Measurements from ENCODE around the gene CDKL2.

The CDKL2 gene

GRCh38 chr4:75637827-75638226 lies 7.5 kb upstream of the CDKL2 start:
- no peak for FAIRE-seq

- FAIRE-seq = no peak
These were observed 6.8 kb upstream of the CDKL2 start for GRCh38 chr4:75637176-75637575.

DNA sequence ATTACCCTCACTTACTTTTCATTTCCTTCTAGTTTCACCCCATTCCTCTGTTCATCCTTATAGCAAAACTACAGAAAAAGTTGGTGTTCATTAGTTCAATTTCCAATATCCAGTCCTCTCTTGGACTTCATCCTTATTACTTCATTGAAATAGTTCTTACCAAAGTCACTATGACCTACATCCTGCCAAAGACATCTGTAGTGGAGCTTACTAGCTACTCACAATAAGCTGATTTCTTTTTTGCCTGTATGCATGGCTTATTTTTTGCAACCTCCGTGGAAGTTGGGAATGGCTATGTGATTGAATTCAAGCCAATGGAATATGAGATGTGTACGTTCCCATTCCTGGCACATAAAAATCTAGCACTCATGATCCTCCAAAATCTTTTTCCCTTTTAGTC lies 4.6 kb upstream of the CDKL2 start:
- FAIRE-seq = no peak

DNA sequence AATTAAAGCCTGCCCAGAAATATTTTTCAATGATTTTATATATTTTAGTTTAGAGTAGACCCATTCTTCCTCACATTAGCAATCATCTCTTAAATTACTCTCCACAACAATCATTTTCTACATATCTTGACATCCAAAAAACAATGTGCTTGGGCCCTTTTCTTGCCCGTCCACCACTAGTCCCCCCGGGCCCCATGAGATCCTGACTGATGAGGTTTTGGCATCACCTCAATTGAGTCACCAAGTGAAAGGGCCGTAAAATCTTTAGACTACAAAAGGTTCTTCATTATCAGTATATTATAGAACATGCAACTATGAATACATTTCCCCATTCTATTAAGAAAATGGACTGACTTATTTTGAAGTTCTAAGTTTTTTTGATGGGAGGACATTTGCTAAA lies 4.0 kb upstream of the CDKL2 start:
- FAIRE-seq = no peak

- no peak for FAIRE-seq
These were observed 3.5 kb upstream of the CDKL2 start for GRCh38 chr4:75633846-75634245.

DNA sequence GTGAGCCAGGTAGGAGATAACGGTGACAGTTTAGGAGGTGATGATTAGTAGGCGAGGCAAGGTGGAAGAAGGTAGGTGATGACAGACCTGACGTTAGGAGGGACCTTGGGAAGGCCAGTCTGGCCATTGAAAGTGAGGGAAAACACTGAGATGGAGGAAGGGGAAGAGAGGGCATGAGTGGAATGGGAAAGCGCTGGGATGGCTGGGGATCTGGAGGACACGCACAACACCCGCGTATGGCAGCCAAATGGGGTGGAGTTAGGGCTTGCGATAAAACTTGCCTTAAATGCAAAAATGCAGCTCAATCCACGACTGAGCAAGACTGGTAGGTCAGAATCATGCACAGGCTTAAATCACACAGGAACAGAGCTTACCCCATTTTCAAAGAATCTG lies 605 bp upstream of the CDKL2 start:
- FAIRE-seq = no peak

DNA sequence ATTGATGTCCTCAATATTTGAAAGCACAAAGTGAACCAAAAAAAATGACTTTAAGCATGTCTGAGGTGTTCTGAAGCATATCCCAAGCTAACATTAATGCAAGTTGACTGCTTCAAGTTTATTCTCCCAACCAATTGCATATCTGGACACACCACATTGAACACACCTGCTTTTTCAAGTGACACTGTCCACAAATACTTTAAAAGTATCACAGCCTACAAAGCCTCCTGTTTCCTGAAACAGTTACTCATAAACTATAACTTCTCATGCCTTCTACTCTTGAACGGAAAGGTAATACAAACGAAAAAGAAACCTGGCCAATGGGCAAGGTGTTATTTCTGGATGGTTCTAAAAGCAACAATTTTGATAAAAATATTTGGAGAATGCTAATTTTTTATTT lies 1.1 kb downstream of the CDKL2 start:
- no peak for FAIRE-seq

- no peak for FAIRE-seq
These were observed 7.3 kb downstream of the CDKL2 start for GRCh38 chr4:75623026-75623425.

GRCh38 chr4:75621715-75622114 lies 8.6 kb downstream of the CDKL2 start:
- FAIRE-seq = no peak

DNA sequence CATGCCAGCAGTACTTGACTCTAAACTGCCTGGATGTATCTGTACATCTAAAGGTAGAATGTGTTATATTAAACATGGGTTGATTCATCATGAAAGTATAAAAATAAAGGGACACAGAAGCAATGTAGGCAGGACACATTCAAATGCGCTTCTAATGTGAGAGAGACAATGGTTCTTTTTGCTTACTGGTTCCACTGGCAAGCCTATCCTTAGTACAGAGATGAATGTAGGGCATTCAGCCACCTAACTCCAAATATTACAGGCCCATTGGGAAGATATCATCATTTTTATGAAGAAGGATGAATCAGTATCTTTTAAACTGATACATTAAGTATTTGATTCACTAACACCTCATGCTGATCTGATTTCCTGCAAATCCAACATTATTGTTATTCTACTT lies 18.0 kb downstream of the CDKL2 start:
- FAIRE-seq = no peak

GRCh38 chr4:75605928-75606327 lies 24.4 kb downstream of the CDKL2 start:
- no peak for FAIRE-seq

DNA sequence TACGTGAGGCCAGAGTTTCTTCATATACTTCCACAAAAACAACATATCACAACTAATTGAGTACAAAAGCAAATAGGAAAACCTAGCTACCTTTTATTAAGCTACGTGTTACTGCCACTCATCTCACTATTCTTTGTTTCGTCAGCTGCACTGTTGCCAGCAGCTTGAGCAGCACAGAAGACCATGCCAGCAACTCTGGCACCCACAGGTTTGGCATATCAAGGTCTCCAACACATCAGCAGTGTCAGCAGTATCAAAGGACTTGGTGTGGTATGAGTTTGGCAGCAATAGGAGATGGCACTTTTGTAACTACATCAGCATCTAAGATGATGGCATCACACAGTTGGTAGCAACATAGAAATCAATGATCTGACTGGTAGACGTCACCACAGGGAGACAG lies 30.7 kb downstream of the CDKL2 start:
- FAIRE-seq = no peak

DNA sequence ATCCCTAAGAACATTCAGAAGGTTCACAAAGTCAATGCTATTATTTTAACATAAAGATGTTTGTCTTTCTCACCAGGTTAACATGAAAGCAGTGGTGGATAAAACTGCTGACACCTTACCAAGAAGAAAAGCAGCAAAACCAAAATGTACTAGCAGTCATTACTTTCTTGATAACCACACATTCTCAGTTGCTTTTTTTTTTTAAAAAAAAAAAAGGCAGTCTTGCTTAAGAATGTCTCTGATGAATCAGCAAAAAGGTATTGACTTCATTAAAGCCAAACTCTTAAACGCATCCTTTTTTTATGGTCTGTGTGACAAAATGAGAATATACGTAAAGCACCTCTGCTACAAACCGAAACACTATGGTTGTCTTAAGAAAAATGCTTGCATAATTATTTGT lies 31.9 kb downstream of the CDKL2 start:
- FAIRE-seq = no peak

DNA sequence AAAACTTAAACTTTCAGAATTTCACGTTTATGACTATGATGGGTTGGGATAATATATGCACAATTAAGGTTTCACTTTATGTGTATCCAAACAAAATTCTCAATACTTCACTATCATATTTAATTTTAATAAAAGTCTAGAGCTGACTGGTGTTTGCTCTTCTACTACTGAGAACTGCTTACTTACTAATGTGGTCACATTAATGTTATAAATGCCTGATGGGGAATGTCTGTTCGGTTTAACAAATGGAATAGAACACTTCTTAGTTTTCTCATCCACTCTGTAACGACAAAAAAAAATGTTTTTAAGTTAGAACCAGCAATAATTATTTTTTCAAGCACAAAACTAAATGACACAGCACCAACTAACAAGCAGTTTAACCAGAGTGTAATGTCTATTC lies 34.3 kb downstream of the CDKL2 start:
- no peak for FAIRE-seq

GRCh38 chr4:75593393-75593792 lies 36.9 kb downstream of the CDKL2 start:
- no peak for FAIRE-seq

DNA sequence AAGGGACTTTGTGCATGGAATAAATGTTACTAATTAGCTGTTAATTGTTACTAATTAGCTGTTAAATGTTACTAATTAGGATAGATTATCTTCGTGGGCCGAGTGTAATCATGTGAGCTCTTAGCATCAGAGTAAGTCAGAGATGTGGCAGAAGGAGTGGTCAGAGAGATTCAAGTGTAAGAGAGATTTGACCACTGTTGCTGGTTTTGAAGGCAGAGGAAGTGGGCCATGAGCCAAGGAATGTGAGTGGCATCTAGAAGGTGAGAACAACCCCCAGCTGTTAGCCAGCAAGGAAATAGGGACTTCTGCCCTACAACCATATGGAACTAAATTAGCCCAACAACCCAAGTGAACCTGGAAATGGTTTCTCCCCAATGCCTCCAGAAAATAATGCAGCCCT lies 46.3 kb downstream of the CDKL2 start:
- FAIRE-seq = no peak

- FAIRE-seq = no peak
These were observed 62.6 kb downstream of the CDKL2 start for GRCh38 chr4:75567725-75568124.

- no peak for FAIRE-seq
These were observed 63.4 kb downstream of the CDKL2 start for GRCh38 chr4:75566911-75567310.

GRCh38 chr4:75565481-75565880 lies 64.8 kb downstream of the CDKL2 start:
- FAIRE-seq = no peak

- no peak for FAIRE-seq
These were observed 66.3 kb downstream of the CDKL2 start for GRCh38 chr4:75564023-75564422.

DNA sequence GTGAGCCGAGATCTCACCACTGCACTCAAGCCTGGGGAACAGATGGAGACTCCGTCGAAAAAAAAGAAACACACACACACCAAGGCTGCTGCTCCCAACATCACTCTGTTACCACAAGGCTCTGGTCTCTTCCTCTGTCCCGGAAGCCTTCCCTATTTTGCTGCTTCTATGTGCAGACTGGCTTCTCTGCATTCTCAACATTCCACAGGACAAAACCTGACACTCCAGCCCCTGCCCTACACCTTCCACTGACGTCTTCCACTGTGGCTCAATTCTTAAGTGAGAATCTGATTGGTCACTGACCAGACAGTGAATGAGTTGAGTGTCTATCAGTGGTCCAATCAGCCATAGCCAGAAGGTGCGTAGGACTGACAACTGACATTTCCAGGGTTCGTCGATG lies 68.5 kb downstream of the CDKL2 start:
- FAIRE-seq = no peak

DNA sequence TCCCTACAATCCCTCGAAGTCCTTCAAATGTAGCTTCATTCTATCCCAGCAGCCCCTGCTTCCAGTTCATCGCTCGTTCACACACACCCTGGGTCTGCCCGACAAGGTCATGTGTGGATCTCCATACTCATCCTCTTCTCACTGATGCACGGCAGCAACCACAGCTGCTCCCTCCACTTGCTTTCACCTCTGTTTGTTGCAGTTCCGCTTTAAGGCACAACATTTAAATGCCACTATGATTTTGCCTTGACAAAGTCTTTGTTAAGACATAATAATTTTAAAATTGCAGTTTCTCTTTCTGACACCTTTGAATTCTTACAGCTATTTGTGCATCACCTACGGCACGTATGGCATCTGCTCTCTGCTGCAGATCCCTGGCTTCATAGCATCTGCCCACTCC lies 72.6 kb downstream of the CDKL2 start:
- no peak for FAIRE-seq

DNA sequence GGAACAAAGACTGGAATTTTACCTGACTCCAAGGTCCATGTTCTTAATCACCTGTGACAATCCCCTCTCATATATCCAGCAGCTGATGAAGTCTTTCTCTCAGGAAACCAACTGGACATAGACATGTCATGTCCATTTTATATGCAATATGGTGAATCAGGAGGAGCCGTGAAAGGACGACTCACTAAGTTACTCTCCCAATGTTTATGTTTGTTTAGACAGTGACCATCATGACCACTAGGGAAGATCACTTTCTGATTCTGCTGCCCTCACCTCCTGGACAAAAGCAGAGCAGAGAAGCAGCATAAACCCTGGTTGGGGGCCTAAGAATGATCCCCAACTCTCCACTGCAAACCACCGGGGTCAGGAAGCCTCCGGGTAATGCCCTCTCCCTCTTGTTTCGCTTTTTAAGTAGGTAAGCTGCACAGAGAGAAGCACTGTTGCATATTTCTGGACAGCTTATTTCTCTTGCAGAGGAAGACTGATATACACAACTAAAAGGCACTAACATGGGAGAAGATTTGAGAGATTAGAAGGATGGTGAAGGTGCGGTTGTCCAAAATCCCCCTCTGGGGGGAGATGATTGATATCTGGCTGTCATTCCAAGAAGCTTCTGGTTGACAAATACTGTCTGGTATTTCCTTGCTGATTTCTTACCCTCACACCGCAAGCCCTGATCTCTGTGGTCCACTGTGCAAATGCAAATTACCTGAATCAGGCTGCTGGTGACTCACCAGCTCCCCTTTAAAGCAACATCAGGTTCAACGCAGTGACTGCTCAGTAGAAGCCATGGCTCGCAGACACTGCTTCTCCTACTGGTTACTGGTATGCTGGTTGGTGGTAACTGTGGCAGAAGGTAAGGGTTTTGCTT lies 74.8 kb downstream of the CDKL2 start, which contains the start of gene ODAPH:
Gene ODAPH (plus strand): TSS at position 773 of the 871 bp plus-strand sequence. CDS start 17 bp downstream, at position 790.
- no peak for FAIRE-seq

GRCh38 chr4:75552452-75552851 lies 77.9 kb downstream of the CDKL2 start:
- no peak for FAIRE-seq

GRCh38 chr4:75549019-75549418 lies 81.3 kb downstream of the CDKL2 start:
- FAIRE-seq = no peak

Data from A204.1 (cell line).